Measurements from ENCODE around the gene MYH15.

Gene MYH15

GRCh38 chr3:108473711-108474110, 36.7 kb downstream of the MYH15 start:
- Histone ChIP-seq H3K9me3 (ENCODE audit: control insufficient read depth, low read length) (no peaks in the 10 kb centered on the region), H3K4me1 (no peaks in the 10 kb centered on the region), H2AFZ (no peak overlapping the region), H3K4me2 (ENCODE audit: low read length) (no peak overlapping the region), H3K4me3 (ENCODE audit: low read depth, low read length) (no peak overlapping the region), H3K36me3 (ENCODE audit: control insufficient read depth, insufficient read depth, low read length) (no peaks in the 10 kb centered on the region), H3K9ac (no peak overlapping the region), H3K79me2 (no peaks in the 10 kb centered on the region), H3K27ac (no peak overlapping the region), H3K27me3 (ENCODE audit: control insufficient read depth, insufficient read depth, low read length) (no peaks in the 10 kb centered on the region)
- TF ChIP-seq, protein P1, sequence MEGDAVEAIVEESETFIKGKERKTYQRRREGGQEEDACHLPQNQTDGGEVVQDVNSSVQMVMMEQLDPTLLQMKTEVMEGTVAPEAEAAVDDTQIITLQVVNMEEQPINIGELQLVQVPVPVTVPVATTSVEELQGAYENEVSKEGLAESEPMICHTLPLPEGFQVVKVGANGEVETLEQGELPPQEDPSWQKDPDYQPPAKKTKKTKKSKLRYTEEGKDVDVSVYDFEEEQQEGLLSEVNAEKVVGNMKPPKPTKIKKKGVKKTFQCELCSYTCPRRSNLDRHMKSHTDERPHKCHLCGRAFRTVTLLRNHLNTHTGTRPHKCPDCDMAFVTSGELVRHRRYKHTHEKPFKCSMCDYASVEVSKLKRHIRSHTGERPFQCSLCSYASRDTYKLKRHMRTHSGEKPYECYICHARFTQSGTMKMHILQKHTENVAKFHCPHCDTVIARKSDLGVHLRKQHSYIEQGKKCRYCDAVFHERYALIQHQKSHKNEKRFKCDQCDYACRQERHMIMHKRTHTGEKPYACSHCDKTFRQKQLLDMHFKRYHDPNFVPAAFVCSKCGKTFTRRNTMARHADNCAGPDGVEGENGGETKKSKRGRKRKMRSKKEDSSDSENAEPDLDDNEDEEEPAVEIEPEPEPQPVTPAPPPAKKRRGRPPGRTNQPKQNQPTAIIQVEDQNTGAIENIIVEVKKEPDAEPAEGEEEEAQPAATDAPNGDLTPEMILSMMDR (IDR thresholded peaks at IDR 0.05), result no peak

DNA sequence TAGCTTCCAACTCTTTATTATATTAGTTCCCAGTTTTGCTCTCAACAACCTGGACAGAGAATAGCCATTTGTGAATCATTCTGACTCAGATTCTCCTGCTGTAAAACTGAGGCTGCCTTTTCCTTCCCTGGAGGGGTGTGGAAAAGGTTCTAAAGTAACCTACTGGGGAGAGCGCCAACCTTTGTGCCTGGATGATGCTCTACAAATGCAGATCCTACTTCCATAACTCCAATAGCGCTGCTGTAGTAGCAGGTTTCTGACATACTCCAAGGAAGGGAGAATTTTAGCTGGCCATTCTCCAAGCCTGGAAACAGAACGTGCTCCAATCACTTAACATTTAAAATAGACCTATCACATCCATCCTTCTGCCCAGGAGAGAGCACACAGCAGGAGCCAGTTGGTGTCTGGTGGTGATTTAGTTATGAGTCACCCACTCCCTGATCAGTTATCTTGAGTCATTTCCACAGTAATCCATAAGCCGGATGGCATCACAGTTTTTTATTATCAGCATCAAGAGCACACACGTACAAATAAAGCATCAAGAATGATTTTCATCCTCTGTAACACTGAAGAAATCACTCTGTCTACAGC, 38.3 kb downstream of the MYH15 start:
- TF ChIP-seq, protein P1 (IDR thresholded peaks at IDR 0.05), result no peak
- Histone ChIP-seq H3K27ac (no peak overlapping the region), H3K9ac (no peak overlapping the region)

GRCh38 chr3:108471426-108471825, 39.0 kb downstream of the MYH15 start:
- Histone ChIP-seq H3K9me3 (ENCODE audit: control insufficient read depth, low read length) (no peaks in the 10 kb centered on the region), H3K79me2 (no peaks in the 10 kb centered on the region), H3K4me1 (no peaks in the 10 kb centered on the region), H3K27me3 (ENCODE audit: control insufficient read depth, insufficient read depth, low read length) (no peaks in the 10 kb centered on the region), H3K36me3 (ENCODE audit: control insufficient read depth, insufficient read depth, low read length) (no peaks in the 10 kb centered on the region), H3K9ac (no peak overlapping the region), H3K27ac (no peak overlapping the region), H2AFZ (no peak overlapping the region), H3K4me2 (ENCODE audit: low read length) (no peak overlapping the region), H3K4me3 (ENCODE audit: low read depth, low read length) (no peak overlapping the region)
- TF ChIP-seq, protein P1 (IDR thresholded peaks at IDR 0.05), result no peak

More for the DNA sequence above, 38.3 kb downstream of the MYH15 start:
- no peak overlapping the region for H3K4me3 ChIP-seq (ENCODE audit: low read depth, low read length)
- H3K4me2 ChIP-seq (ENCODE audit: low read length), result no peak overlapping the region
- no peaks in the 10 kb centered on the region for H3K36me3 ChIP-seq (ENCODE audit: control insufficient read depth, insufficient read depth, low read length)
- H3K27me3 ChIP-seq (ENCODE audit: control insufficient read depth, insufficient read depth, low read length), result no peaks in the 10 kb centered on the region
- H3K4me1 ChIP-seq, result no peaks in the 10 kb centered on the region
- H3K79me2 ChIP-seq, result no peaks in the 10 kb centered on the region
- H3K9me3 ChIP-seq (ENCODE audit: control insufficient read depth, low read length), result no peaks in the 10 kb centered on the region
- H2AFZ ChIP-seq, result no peak overlapping the region

GRCh38 chr3:108469126-108469525, 41.3 kb downstream of the MYH15 start:
- H3K27ac ChIP-seq, result no peak overlapping the region
- H3K4me3 ChIP-seq (ENCODE audit: low read depth, low read length), result no peak overlapping the region
- no peaks in the 10 kb centered on the region for H3K9me3 ChIP-seq (ENCODE audit: control insufficient read depth, low read length)
- no peak overlapping the region for H3K9ac ChIP-seq
- TF ChIP-seq, protein P1 (IDR thresholded peaks at IDR 0.05), result no peak
- H3K27me3 ChIP-seq (ENCODE audit: control insufficient read depth, insufficient read depth, low read length), result no peaks in the 10 kb centered on the region
- no peaks in the 10 kb centered on the region for H3K79me2 ChIP-seq
- H3K4me2 ChIP-seq (ENCODE audit: low read length), result no peak overlapping the region
- H2AFZ ChIP-seq, result no peak overlapping the region
- H3K36me3 ChIP-seq (ENCODE audit: control insufficient read depth, insufficient read depth, low read length), result no peaks in the 10 kb centered on the region
- no peaks in the 10 kb centered on the region for H3K4me1 ChIP-seq

DNA sequence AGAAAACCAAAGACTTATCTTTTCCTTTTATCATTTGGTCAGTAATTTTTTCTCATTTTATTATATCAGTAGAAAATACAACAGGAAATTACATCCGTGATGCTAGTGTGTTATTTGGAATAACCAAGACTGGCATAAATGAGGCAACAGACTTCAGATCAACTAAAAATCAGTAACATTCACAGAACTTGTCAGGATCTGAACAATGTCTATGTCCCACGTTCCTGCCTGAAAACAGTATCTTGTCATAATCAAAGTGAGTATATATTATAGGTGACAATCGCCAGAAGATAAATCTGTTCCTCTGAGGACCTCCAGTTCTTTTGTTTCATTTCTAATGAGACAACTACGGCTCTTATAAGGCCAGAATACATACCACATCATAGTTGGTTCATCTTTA, 41.8 kb downstream of the MYH15 start:
- Histone ChIP-seq H3K79me2 (no peaks in the 10 kb centered on the region), H3K4me3 (ENCODE audit: low read depth, low read length) (no peak overlapping the region), H3K9ac (no peak overlapping the region), H2AFZ (no peak overlapping the region), H3K27me3 (ENCODE audit: control insufficient read depth, insufficient read depth, low read length) (no peaks in the 10 kb centered on the region), H3K36me3 (ENCODE audit: control insufficient read depth, insufficient read depth, low read length) (no peaks in the 10 kb centered on the region), H3K27ac (no peak overlapping the region), H3K4me1 (no peaks in the 10 kb centered on the region), H3K9me3 (ENCODE audit: control insufficient read depth, low read length) (no peaks in the 10 kb centered on the region), H3K4me2 (ENCODE audit: low read length) (no peak overlapping the region)
- TF ChIP-seq, protein P1 (IDR thresholded peaks at IDR 0.05), result no peak
